H1 (cell line): Measurements from ENCODE around the gene ZDHHC17. TPM values are rescaled to one million over a fixed set of nuclear protein-coding genes. Genes with fewer than 3 reads are reported as not detected.

Source experiments
- CTCF ChIA-PET: fragments of 300-600 bp; sonication (Branson Sonifier 250); formaldehyde crosslinking; loops from one replicate; lab custom pipeline; 2021; ENCODE audit not compliant: partially characterized antibody; lab: Charles Lee
- POLR2A ChIA-PET: fragments of 300-600 bp; sonication (Branson Sonifier 250); formaldehyde crosslinking; loops from one replicate; lab custom pipeline; 2021; ENCODE audit warnings: inconsistent platforms; ENCODE audit not compliant: partially characterized antibody; lab: Charles Lee
- DNase-seq, 2 experiments: peaks; one replicate each; pipeline versions ENCODE4 v3.0.0 to v3.0.0-alpha.2; 2010 to 2022; ENCODE audit warnings: low spot score in 2 of 2, low read depth in 1 of 2, mixed read lengths in 1 of 2
- FAIRE-seq: peaks from 2 replicates; lab custom pipeline; 2011; peaks lifted over from hg19 to GRCh38; lab: Jason Lieb, UNC
- H2AFZ ChIP-seq: 2 replicates; pipeline ENCODE4 v1.8.1; 2012; ENCODE audit warnings: low read length, inconsistent platforms
- H2AK5ac ChIP-seq: 2 replicates; pipeline ENCODE4 v1.6.1; 2013; ENCODE audit warnings: low read depth, low read length
- H2BK120ac ChIP-seq: replicated peaks from 2 replicates; pipeline ENCODE3; 2013; ENCODE audit warnings: low read depth, low read length, inconsistent platforms
- H2BK12ac ChIP-seq: 2 replicates; pipeline ENCODE4 v1.6.1; 2013; ENCODE audit warnings: low read depth, low read length
- H2BK15ac ChIP-seq: 2 replicates; pipeline ENCODE4 v1.6.1; 2013; ENCODE audit warnings: low read length
- H2BK20ac ChIP-seq: 2 replicates; pipeline ENCODE4 v1.6.1; 2013; ENCODE audit warnings: low read length
- H2BK5ac ChIP-seq: 2 replicates; pipeline ENCODE4 v1.6.1; 2013; ENCODE audit warnings: low read depth, low read length
- H3K14ac ChIP-seq: 2 replicates; pipeline ENCODE4 v1.6.1; 2013; ENCODE audit warnings: inconsistent platforms; ENCODE audit not compliant: insufficient read length
- H3K18ac ChIP-seq: 2 replicates; pipeline ENCODE4 v1.6.1; 2013; ENCODE audit warnings: low read length; ENCODE audit errors: extremely low read depth
- H3K23ac ChIP-seq: 2 replicates; pipeline ENCODE4 v1.6.1; 2013; ENCODE audit warnings: inconsistent platforms; ENCODE audit not compliant: insufficient read length
- H3K23me2 ChIP-seq: 2 replicates; pipeline ENCODE4 v1.6.1; 2013; ENCODE audit warnings: low read depth, low read length
- H3K27ac ChIP-seq: 2 replicates; pipeline ENCODE4 v1.6.1; 2011; ENCODE audit warnings: low read depth, low read length, inconsistent platforms
- H3K27me3 ChIP-seq, 4 experiments: replicated peaks in 1 of 4; 1 replicate in 1 of 4; 2 replicates in 3 of 4; pipeline versions ENCODE4 v1.6.1 to v1.8.1; 2011 to 2013; ENCODE audit warnings: low read length in 3 of 4, mild to moderate bottlenecking in 3 of 4, inconsistent platforms in 2 of 4, mixed read lengths in 2 of 4, moderate library complexity in 1 of 4; ENCODE audit not compliant: control insufficient read depth in 3 of 4, insufficient read depth in 3 of 4; ENCODE audit errors: extremely low read depth in 1 of 4
- H3K36me3 ChIP-seq, 4 experiments: 2 replicates each; pipeline versions ENCODE4 v1.6.1 to v1.8.1; 2011 to 2013; ENCODE audit warnings: mild to moderate bottlenecking in 4 of 4, low read length in 3 of 4, moderate library complexity in 2 of 4, control low read depth in 1 of 4, inconsistent platforms in 1 of 4; ENCODE audit not compliant: insufficient read depth in 4 of 4, control insufficient read depth in 2 of 4
- H3K4ac ChIP-seq: replicated peaks from 2 replicates; pipeline ENCODE3; 2013; ENCODE audit warnings: low read length, low read depth, mixed read lengths, inconsistent platforms; ENCODE audit not compliant: insufficient read length
- H3K4me1 ChIP-seq, 4 experiments: replicated peaks in 1 of 4; 1 replicate in 1 of 4; 2 replicates in 3 of 4; pipeline versions ENCODE4 v1.6.1 to v1.8.1; 2011 to 2013; ENCODE audit warnings: low read length in 3 of 4, inconsistent platforms in 2 of 4, mixed read lengths in 1 of 4; ENCODE audit not compliant: insufficient read depth in 4 of 4, control insufficient read depth in 3 of 4
- H3K4me2 ChIP-seq, 2 experiments: 2 replicates each; pipeline versions ENCODE4 v1.6.1 to v1.8.1; 2011 to 2013; ENCODE audit warnings: low read depth in 2 of 2, low read length in 2 of 2, control low read depth in 1 of 2, inconsistent platforms in 1 of 2, mild to moderate bottlenecking in 1 of 2; ENCODE audit not compliant: insufficient read depth in 1 of 2
- H3K4me3 ChIP-seq, 4 experiments: fragments of 200-600, 300-600 bp in 1 of 4; sonication (generic), shearing (Covaris generic), sonication (Bioruptor Twin) in 1 of 4; 2 replicates each; pipeline versions ENCODE4 v1.5.1 to v1.8.1; 2011 to 2016; ENCODE audit warnings: low read length in 4 of 4, low read depth in 3 of 4, control low read depth in 2 of 4, inconsistent platforms in 2 of 4, mild to moderate bottlenecking in 2 of 4, mixed read lengths in 1 of 4, moderate library complexity in 1 of 4; ENCODE audit not compliant: insufficient read depth in 2 of 4; ENCODE audit errors: extremely low read depth in 1 of 4
- H3K56ac ChIP-seq: replicated peaks from 2 replicates; pipeline ENCODE3; 2013; ENCODE audit warnings: low read depth, mild to moderate bottlenecking, mixed read lengths, low read length, inconsistent platforms; ENCODE audit not compliant: insufficient read length
- H3K79me1 ChIP-seq: 2 replicates; pipeline ENCODE4 v1.6.1; 2013; ENCODE audit warnings: low read depth, low read length, control low read depth
- H3K79me2 ChIP-seq, 2 experiments: 2 replicates each; pipeline versions ENCODE4 v1.6.1 to v1.8.1; 2012 to 2013; ENCODE audit warnings: low read length in 2 of 2, mild to moderate bottlenecking in 2 of 2, inconsistent platforms in 1 of 2; ENCODE audit not compliant: insufficient read depth in 2 of 2, control insufficient read depth in 1 of 2
- H3K9ac ChIP-seq, 4 experiments: replicated peaks in 1 of 4; 1 replicate in 1 of 4; 2 replicates in 3 of 4; pipeline versions ENCODE4 v1.6.1 to v1.8.1; 2011 to 2013; ENCODE audit warnings: low read depth in 3 of 4, low read length in 3 of 4, control low read depth in 2 of 4, mild to moderate bottlenecking in 2 of 4, moderate library complexity in 2 of 4, inconsistent platforms in 1 of 4; ENCODE audit errors: extremely low read depth in 1 of 4
- H3K9me3 ChIP-seq, 2 experiments: 2 replicates each; pipeline versions ENCODE4 v1.6.1 to v1.8.1; 2012 to 2013; ENCODE audit warnings: mild to moderate bottlenecking in 2 of 2, moderate library complexity in 2 of 2, control low read depth in 1 of 2, inconsistent platforms in 1 of 2, low read depth in 1 of 2, low read length in 1 of 2, mixed read lengths in 1 of 2; ENCODE audit not compliant: insufficient read depth in 2 of 2
- H4K20me1 ChIP-seq, 2 experiments: replicated peaks in 1 of 2; 2 replicates each; pipeline versions ENCODE3 to v1.8.1; 2011 to 2013; ENCODE audit warnings: inconsistent platforms in 2 of 2, low read length in 2 of 2, mild to moderate bottlenecking in 1 of 2; ENCODE audit not compliant: insufficient read depth in 2 of 2, control insufficient read depth in 1 of 2
- H4K5ac ChIP-seq: 2 replicates; pipeline ENCODE4 v1.6.1; 2013; ENCODE audit warnings: low read length, low read depth, mixed read lengths, inconsistent platforms; ENCODE audit not compliant: insufficient read length
- H4K8ac ChIP-seq: 2 replicates; pipeline ENCODE4 v1.8.0; 2013; ENCODE audit warnings: mild to moderate bottlenecking, moderate library complexity, low read length, inconsistent platforms; ENCODE audit not compliant: insufficient read depth; ENCODE audit errors: extremely low read depth
- H4K91ac ChIP-seq: replicated peaks from 2 replicates; pipeline ENCODE3; 2013; ENCODE audit warnings: low read length, mixed read lengths, inconsistent platforms; ENCODE audit not compliant: insufficient read length
- BACH1 ChIP-seq: IDR thresholded peaks from 2 replicates; pipeline ENCODE4 v1.6.1; 2012; ENCODE audit warnings: low read length, improper control_type of control experiment
- CREB1 ChIP-seq: IDR thresholded peaks from 2 replicates; pipeline ENCODE4 v1.6.1; 2012; ENCODE audit warnings: inconsistent platforms
- EGR1 ChIP-seq: IDR thresholded peaks from 2 replicates; pipeline ENCODE4 v1.6.1; 2011; ENCODE audit warnings: low read depth, low read length, borderline replicate concordance
- GTF2F1 ChIP-seq: IDR thresholded peaks from 2 replicates; pipeline ENCODE4 v1.6.1; 2012; ENCODE audit warnings: low read depth, low read length, improper control_type of control experiment, borderline replicate concordance
- POLR2A ChIP-seq, 2 experiments: IDR thresholded peaks; 1 replicate in 1 of 2; 2 replicates in 1 of 2; pipeline ENCODE4 v1.6.1; 2011; ENCODE audit warnings: low read depth in 2 of 2, low read length in 2 of 2, mild to moderate bottlenecking in 2 of 2; ENCODE audit errors: control extremely low read depth in 1 of 2
- RBBP5 ChIP-seq: IDR thresholded peaks from 2 replicates; pipeline ENCODE4 v1.7.1; 2012; ENCODE audit warnings: low read depth, mild to moderate bottlenecking, inconsistent platforms, low read length, moderate library complexity, borderline replicate concordance
- RNF2 ChIP-seq: fragments of 200-900, 300-1000 bp; sonication (generic); IDR thresholded peaks from 2 replicates; pipeline ENCODE4 v1.7.1; 2016; ENCODE audit warnings: borderline replicate concordance, low read depth, mild to moderate bottlenecking, antibody characterized with exemption, low read length; ENCODE audit not compliant: poor library complexity, severe bottlenecking; ENCODE audit errors: missing control alignments
- SIRT6 ChIP-seq: IDR thresholded peaks from one replicate; pipeline ENCODE4 v1.7.1; 2012; ENCODE audit warnings: low read length, inconsistent platforms
- SIX5 ChIP-seq: IDR thresholded peaks from 2 replicates; pipeline ENCODE4 v1.6.1; 2011; ENCODE audit warnings: mild to moderate bottlenecking, low read depth, low read length
- TCF12 ChIP-seq: IDR thresholded peaks from 2 replicates; pipeline ENCODE4 v1.6.1; 2011; ENCODE audit warnings: low read depth, mild to moderate bottlenecking, low read length
- polyA plus RNA-seq, 7 experiments: library from polyadenylated mRNA; depleted of rRNA in 3 of 7; stranded (reverse) in 5 of 7; unstranded in 2 of 7; fragments of >200 nt in 5 of 7; fragments of 200-250 nt in 2 of 7; gene quantifications; 1 replicate in 5 of 7; 2 replicates in 1 of 7; 4 replicates in 1 of 7; pipeline versions ENCODE4 v1.2.1 to v1.2.3, GENCODE V29; 2011 to 2013; ENCODE audit warnings: missing spikeins in 2 of 7, mixed read lengths in 2 of 7
- total RNA-seq: library from RNA; stranded (reverse); fragmentation: NEBNext Ultra II Directional; extraction: Animal tissue kit (Norgen Biotek cat#: 25700); gene quantifications from 2 replicates; pipeline ENCODE4 v1.2.1, GENCODE V29; 2021

The ZDHHC17 gene
- total and polyA plus RNA-seq, 2 of the 8 experiments (the other 6 are each of a cell fraction or from before 2014, with no cell fraction given), result 27.6 to 28.9 TPM

- no peak overlapping the region for H3K9ac ChIP-seq
- no peak overlapping the region for H3K23ac ChIP-seq
- no peak overlapping the region for H3K4me2 ChIP-seq
- ChIA-PET POLR2A (no interaction called here), CTCF (interaction anchor here (0.8 to 1.3 kb wide), 3 partner anchors 27 to 371 kb away, joined by 3 read pairs; no protein-coding TSS in a partner anchor)
- no peak overlapping the region for H4K5ac ChIP-seq
- no peak overlapping the region for H2AK5ac ChIP-seq
- H3K56ac ChIP-seq, result no peak overlapping the region
- H3K79me2 ChIP-seq, result no peaks in the 10 kb centered on the region
- H3K4me1 ChIP-seq, result no peaks in the 10 kb centered on the region
- no peaks in the 10 kb centered on the region for H3K23me2 ChIP-seq
- H2BK12ac ChIP-seq, result no peak overlapping the region
- H2BK20ac ChIP-seq, result no peak overlapping the region
- H3K18ac ChIP-seq, result no peak overlapping the region
- no peaks in the 10 kb centered on the region for H3K79me1 ChIP-seq
- H3K27me3 ChIP-seq, result no peaks in the 10 kb centered on the region
- H4K91ac ChIP-seq, result no peak overlapping the region
- H2BK15ac ChIP-seq, result no peak overlapping the region
- H3K27ac ChIP-seq, result no peak overlapping the region
- TF ChIP-seq GTF2F1, result no peak
- TF ChIP-seq TCF12, result no peak
- no peak for TF ChIP-seq CREB1
- no peak for TF ChIP-seq BACH1
- no peak for TF ChIP-seq POLR2A (IDR thresholded peaks at IDR 0.05; ENCODE audit: control extremely low read depth in 1 of 2, low read depth in 2 of 2, low read length in 2 of 2)
- TF ChIP-seq EGR1, result no peak
- no peak for TF ChIP-seq RBBP5
- TF ChIP-seq SIRT6, result no peak
- no peak for TF ChIP-seq SIX5
- TF ChIP-seq RNF2, result no peak
- no peaks in the 10 kb centered on the region for H3K36me3 ChIP-seq
- H3K14ac ChIP-seq, result no peak overlapping the region
- H2AFZ ChIP-seq, result no peak overlapping the region
- no peak overlapping the region for H2BK120ac ChIP-seq
- no peak for DNase-seq
- H4K8ac ChIP-seq, result no peak overlapping the region
- no peak overlapping the region for H3K4ac ChIP-seq
- no peak for FAIRE-seq
- H2BK5ac ChIP-seq, result no peak overlapping the region
- H3K9me3 ChIP-seq, result no peaks in the 10 kb centered on the region
- H3K4me3 ChIP-seq, result no peak overlapping the region
- H4K20me1 ChIP-seq, result no peaks in the 10 kb centered on the region
These were observed 37.3 kb upstream of the ZDHHC17 start for GRCh38 chr12:76726626-76727025.
